ENCODE data around the gene GTF2F1.
A peak's percentile ranks its signal among the peaks of the same experiment; 100 is the strongest.

The GTF2F1 gene

GRCh38 chr19:6383188-6383587, 9.8 kb downstream of the GTF2F1 start:
- TF ChIP-seq CTCF (IDR thresholded peaks at IDR 0.05; ENCODE audit: low read depth, low read length): no peak
- in situ Hi-C loops (cut with HindIII; ENCODE audit: low sequenced_read_pairs): no loop called here
- no peak overlapping the region for H3K4me3 ChIP-seq (ENCODE audit: low read depth, low read length)

GRCh38 chr19:6381030-6381750, 11.8 kb downstream of the GTF2F1 start:
- in situ Hi-C loops (cut with HindIII; ENCODE audit: low sequenced_read_pairs): no loop called here
- no peak for DNase-seq (ENCODE audit: low read depth, low spot score)
- no peak for TF ChIP-seq CTCF (IDR thresholded peaks at IDR 0.05; ENCODE audit: low read depth, low read length)
- no peak overlapping the region for H3K4me3 ChIP-seq (ENCODE audit: low read depth, low read length)

More at GRCh38 chr19:6383188-6383587, 9.8 kb downstream of the GTF2F1 start:
- no peak for DNase-seq (ENCODE audit: low read depth, low spot score)

GRCh38 chr19:6379744-6380143, 13.2 kb downstream of the GTF2F1 start:
- in situ Hi-C loops (cut with HindIII; ENCODE audit: low sequenced_read_pairs): no loop called here
- no peak overlapping the region for H3K4me3 ChIP-seq (ENCODE audit: low read depth, low read length)
- no peak for DNase-seq (ENCODE audit: low read depth, low spot score)
- no peak for TF ChIP-seq CTCF (IDR thresholded peaks at IDR 0.05; ENCODE audit: low read depth, low read length)

GRCh38 chr19:6378486-6378885, 14.5 kb downstream of the GTF2F1 start:
- H3K4me3 ChIP-seq (ENCODE audit: low read depth, low read length): no peak overlapping the region
- in situ Hi-C loops (cut with HindIII; ENCODE audit: low sequenced_read_pairs): no loop called here

GRCh38 chr19:6378041-6378440, 14.9 kb downstream of the GTF2F1 start:
- in situ Hi-C loops (cut with HindIII; ENCODE audit: low sequenced_read_pairs): no loop called here
- no peak for TF ChIP-seq CTCF (IDR thresholded peaks at IDR 0.05; ENCODE audit: low read depth, low read length)
- no peak overlapping the region for H3K4me3 ChIP-seq (ENCODE audit: low read depth, low read length)
- peak; percentile 9 for DNase-seq (ENCODE audit: low read depth, low spot score)

More at GRCh38 chr19:6378486-6378885, 14.5 kb downstream of the GTF2F1 start:
- DNase-seq (ENCODE audit: low read depth, low spot score): no peak
- no peak for TF ChIP-seq CTCF (IDR thresholded peaks at IDR 0.05; ENCODE audit: low read depth, low read length)

- TF ChIP-seq CTCF (IDR thresholded peaks at IDR 0.05; ENCODE audit: low read depth, low read length): no peak
- no peak overlapping the region for H3K4me3 ChIP-seq (ENCODE audit: low read depth, low read length)
- DNase-seq (ENCODE audit: low read depth, low spot score): no peak
- in situ Hi-C loops (cut with HindIII; ENCODE audit: low sequenced_read_pairs): no loop called here
These were observed 16.3 kb downstream of the GTF2F1 start for GRCh38 chr19:6376512-6377190.
